Activated CD4-positive, CD25-positive, alpha-beta regulatory T cell treated with anti-CD3 and anti-CD28 coated beads, Interleukin-2, amount 50 U/mL, for 16 hours (primary cell): Measurements from ENCODE around the gene NLK.

Experiments
- DNase-seq: peaks from one replicate; pipeline ENCODE4 v3.0.0-alpha.2; 2020; ENCODE audit warnings: low read depth, low spot score

The NLK gene

DNA sequence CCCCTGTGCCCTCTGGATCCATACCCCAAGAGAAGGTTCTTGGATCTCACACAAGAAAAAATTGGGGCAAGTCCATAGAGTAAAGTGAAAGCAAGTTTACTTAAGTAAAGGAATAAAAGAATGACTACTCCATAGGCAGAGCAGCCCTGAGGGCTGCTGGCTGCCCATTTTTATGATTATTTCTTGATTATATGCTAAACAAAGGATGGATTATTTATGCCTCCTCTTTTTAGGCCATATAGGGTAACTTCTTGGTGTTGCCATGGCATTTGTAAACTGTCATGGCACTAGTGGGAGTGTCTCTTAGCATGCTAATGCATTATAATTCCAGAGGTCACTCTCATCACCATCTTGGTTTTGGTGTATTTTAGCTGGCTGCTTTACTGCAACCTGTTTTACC lies 70.8 kb downstream of the NLK start:
- no peak for DNase-seq

DNA sequence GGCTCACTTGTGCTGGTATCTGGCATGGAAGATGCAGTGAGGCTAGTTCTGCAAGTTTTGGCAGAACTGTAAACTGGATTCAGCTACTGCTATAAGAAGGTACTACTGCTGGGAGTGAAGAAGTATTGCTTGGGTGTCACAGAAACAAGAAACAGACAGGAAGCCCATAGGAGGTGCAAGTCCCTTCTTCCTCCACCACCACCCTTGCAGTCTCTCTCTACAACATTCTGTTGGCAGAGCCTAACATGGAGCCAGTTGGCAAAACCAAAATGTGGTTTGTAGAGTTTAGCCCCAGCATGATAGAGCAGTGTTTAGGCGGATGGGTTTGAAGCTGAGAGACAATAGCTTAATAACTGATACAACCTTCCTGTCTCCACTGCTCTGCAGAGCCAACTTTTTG lies 72.6 kb downstream of the NLK start:
- no peak for DNase-seq

DNA sequence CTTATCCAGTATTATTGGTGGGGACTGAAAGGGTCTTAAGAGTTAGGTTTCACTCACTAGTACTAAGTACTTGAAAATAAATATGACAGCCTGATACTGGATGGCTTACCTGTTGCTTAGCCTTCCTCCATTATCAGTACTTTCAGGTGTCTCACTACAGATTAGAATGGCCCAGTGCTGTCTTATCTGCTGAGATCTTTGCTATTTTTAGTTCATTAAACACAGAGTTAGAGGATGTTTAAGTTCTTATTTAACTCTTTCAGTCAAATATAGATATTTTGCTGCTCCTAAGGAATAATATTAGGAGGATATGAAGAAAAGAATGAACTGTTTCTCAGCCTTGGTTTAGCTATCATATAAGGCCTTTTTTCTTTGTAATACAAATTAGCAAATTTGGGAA lies 74.8 kb downstream of the NLK start:
- no peak for DNase-seq

DNA sequence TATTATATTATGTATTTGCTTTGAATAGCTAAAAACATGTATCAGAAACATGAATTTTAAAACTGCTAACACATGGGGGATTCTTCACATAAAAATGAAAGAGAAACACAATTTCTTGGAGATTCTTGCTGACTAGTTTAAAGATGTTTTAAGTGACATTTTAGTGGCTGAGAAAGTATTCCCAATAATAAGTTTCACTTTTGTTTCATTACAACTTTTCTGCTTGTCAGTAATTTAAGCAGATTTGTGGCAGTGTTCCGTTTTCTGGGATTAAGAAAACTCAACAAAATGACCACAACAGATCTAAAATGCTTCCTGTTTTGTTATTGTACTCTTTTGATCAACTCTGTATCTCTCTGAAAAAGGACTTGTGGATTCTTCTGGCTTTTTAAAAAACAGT lies 75.9 kb downstream of the NLK start:
- DNase-seq = no peak

DNA sequence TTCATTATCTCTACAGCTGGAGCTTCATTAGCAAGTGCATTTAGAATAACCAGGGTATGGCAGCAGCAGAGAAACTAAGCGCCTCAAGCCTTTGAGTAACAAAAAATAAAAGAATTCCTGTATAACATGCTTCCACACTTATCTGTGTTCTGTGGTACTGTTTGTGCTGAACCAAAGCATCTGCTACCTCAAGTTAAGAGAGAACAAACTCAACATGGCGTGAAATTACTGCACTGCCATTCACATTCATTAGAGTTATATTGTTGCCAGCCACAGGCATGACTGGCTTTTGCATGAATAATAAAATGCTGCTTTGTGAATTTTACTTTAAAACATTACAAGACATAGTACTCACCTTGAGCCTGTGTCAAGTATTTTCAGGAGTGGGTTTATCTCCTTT lies 76.6 kb downstream of the NLK start:
- DNase-seq = no peak

DNA sequence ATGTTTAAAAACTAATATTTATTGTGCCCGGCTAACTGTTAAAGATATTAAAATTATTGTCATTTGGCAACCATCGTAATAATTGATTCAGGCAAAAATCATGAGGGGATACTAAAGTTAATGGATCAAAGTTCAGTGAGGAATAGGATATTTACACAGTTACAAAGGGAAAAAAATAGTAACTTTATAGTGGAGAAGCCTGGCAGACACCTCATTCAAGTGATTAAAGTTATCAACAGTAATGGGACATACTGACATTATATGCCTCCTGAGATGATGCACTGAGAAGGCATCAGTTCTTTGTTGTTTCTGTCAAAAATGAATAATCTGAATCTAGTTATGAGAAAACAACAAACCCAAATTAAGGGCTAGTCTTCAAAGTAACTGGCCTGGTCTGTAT lies 77.1 kb downstream of the NLK start:
- no peak for DNase-seq

DNA sequence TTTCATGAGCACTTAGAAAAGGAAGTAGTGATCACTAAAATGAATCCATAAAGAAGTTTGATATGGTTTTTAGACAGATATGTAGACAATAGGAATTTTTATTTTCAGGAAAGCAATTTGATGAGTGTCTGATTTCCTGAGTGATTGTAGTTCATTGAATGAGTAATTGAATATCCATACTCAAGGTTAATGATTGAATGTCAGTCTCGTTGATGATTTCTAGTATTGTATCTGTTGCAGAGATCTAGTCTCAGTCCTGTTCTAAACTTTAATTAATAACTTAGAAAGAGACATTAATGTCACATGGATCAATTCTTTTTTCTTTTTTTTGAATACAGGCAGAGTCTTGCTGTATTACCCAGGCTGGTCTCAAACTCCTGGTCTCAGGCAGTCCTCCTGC lies 78.3 kb downstream of the NLK start:
- DNase-seq = no peak

DNA sequence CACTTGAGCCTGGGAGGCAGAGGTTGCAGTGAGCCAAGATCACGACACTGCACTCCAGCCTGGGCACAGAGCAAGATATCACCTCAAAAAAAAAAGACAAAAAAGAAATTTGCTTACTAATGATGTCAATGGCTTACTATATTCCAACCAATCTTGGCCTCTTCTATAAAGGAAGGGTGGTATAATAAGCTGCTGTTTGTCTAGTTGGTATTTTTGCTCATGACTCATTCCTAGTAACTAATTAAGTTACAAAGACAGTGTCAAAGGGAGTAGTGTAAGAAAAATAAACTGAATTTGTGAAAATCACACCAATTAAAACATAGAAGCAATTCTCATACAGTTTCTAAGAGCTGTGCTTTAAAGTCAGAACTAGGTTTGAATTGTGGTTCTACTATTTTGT lies 82.5 kb downstream of the NLK start:
- no peak for DNase-seq

DNA sequence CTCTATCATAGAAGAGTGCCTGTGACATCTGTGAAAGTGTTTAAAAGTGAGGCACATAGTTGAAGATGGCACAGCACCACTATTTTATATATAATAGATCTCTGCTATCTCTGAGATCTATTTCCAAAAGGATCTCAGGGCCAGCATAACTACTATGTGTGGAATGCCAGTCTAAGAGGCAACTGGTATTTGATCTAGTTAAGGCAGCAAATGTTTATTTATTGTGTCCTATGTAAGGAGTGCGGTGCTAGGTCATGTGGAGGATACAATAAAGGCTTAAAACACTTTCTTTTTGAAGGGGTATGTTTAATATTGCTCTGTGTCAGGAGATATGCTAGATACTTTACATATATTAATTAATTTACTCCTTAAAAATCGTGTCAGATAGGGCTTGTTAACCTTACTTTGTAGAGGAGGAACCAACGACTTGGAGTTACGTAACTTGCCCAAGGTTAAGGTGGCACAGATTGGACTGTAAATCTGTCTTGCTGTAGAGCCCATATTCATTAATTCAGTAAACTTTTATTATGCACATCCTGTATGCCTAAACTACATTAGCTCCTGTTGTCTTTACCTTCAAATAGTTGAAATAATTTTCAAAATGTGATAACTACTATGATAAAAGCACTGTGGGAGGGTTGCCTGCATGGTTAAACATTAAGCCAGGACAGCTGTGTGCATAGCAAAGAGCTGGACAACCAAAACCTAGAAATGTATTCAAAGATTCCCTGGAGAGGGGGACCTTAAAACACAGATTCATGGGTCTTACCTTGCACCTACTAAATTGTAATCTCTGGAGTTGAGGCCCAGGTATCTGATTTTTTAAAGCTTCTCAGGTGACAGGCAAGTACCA lies 83.3 kb downstream of the NLK start:
- no peak for DNase-seq

DNA sequence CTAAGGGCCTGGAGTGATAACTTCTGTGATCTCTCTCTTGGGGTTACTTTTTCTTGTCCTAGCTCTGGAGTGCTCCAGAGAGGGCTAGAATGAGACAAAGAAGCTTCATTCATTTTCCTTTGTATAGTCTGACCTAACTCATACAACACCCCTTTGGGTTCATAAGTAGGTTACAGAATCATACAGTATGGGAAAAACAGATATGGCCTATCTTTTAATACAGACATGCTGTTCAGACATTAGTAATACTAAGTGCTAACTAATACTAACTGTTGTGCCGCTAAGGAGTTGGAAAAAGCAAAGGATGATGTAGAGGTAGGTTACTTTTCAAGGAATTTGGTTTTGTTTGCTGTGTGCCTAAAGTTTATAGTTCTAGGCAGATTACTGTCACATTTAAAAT lies 84.7 kb downstream of the NLK start:
- DNase-seq = no peak

DNA sequence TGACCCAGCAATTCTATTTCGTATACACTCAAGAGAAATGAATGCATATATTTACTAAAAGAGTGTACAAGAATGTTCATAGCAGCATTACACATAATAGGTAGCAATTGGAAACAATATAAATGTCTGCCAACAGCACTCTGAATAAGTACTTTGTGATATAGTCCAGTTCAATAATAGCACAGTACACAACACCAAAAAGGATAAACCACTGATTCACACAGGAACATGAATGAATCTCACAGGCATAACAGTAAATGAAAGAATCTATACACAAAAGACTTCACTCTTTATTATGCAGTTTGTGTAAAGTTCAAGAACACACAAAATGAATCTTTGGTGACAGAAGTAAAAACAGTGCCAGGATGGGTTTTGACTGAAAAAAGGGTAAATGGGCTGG lies 86.3 kb downstream of the NLK start:
- DNase-seq = no peak

DNA sequence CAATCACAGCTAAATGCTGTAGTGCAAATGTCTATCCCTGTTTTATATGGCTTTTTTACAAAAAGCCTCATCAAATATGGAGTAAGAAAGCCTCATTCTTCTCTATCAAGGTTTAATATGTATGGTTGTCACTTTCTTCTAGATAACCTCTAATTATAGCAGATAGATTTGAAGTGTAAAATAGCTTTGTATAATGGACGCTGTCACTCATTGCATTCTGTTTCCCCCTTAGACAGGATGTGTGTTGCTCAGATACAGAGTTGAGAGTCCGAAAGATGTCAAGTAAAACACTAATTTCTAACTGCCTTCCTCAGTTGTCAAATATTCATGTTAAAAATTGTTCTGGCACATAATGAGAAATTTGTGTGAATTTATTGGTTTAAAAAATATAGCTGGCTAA lies 88.0 kb downstream of the NLK start:
- no peak for DNase-seq

DNA sequence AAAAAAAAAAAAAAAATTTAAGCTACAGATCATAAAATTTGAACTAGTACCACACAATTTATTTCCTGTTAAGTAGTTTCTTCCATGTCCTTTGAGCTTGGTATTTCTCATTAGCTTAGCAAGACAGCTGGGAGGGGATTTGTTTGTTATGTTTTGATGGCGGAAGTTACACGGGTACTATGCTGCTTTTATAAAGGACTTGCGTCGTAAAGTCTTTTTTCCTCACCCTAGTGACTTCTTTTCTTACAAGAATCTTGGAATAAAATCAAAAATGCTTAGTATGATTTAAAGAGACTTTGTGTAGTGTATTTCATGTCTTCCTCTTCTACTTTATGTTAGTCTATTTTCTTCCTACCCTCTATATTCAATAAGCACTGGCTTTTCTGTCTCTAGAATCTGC lies 89.1 kb downstream of the NLK start:
- no peak for DNase-seq

DNA sequence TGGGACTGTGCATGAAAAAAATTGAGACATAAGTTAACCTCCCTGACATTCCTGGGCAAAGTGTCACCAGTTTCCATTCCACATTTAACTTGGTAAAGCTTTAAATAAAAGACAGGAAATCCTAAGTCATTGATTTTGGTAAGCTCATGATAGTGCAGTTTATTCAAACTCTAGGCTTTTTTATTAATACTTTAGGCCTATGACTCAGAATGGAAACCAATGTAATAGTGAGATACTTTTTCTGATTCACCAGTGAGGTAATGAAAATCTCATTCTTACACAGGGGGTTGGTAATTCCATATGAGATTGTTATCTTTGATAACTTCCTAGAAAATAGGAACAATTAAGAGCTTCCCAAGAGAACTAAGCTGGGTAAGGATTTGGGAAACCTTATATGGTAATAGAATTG lies 91.1 kb downstream of the NLK start:
- no peak for DNase-seq

DNA sequence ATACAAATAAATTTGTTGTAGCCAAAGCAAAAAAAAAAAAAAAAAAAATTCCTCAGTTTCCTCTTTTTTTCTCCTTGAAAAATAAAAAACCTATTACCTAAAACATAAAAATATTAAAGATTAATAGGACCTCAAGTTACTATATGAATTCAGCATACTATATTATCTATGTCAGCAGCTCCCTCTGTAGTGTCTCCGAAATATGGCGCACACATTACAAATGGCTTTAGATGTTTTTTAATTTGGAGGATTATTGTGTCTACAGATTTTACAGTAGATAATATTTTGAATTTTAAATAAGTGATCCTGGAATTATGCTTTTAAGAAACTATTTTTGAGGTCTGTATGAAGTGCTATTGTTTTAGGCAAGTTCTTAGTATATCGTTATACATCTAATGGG lies 94.4 kb downstream of the NLK start:
- DNase-seq = no peak

DNA sequence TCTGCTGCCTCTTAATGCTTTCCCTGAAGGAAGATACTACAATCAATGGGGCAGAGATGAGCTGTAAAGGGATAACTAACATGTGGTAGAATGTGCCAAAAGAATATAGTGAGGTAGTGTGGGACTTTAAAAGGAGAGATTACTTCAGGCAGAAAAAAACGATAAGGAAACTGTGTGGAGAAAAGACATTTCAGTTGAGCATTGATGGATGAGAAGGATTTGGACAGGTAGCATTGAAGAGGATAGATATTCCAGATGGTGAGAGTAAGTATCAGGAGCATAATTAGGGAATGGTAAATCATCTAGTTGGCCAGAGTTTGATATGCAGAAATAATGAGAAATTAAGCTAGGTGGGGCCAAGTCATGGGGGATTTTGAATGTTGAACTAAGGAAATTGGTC lies 97.3 kb downstream of the NLK start:
- no peak for DNase-seq

DNA sequence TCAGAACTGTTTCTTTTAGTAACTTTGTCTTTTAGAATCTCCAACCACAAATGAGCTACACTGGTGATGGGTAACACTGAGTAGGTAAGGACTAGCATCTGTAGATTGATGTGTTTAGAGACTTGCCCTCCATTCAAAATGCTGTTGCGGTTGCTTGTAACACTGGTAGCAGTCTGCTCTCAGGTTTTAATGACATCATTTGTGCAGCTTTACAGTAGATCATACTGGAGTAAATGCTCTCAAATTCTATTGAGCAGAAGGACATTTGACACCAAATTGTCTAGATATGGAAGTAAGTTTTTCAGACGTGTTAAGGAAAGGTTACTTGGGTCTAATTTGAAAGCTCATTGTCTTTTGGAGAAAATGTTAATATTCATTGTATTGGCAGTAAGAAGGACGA lies 98.8 kb downstream of the NLK start:
- DNase-seq = no peak

DNA sequence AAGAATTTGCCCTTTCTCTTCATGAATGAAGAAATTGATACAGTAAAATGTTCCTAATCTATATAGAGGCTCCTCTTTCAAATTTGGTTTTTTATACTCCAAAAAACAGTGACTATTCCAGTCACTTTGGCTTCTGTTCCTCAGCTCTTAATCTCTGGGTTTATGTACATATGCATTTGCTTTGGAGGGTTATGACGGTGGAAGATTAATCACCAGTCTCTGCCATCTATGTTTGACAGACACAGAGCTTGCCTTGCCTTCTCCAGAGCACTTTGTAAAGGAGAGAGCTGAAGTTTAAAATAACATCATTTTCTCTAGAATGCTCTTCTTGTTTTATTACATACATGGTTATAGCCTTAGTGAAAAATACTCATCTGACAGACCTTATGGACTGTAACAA lies 99.3 kb downstream of the NLK start:
- no peak for DNase-seq

DNA sequence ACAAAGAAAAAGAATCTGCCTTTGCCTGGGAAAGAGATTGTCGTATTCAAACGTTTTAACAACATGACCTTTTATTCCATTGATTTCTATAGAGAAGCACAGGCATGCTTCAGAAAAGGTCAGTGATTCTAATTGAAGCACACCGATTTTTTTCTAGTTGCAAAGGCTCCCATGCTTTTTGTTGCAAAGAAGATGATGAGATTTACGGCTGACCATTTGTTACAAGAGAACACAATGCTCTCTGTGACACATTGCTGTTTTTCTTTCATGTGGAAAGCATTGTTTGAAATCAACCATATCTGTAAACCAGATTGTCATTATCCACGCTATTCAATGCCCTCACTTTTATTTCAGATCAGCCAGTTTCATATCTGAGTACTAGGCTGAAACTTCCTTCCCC lies 99.8 kb downstream of the NLK start:
- DNase-seq = no peak

DNA sequence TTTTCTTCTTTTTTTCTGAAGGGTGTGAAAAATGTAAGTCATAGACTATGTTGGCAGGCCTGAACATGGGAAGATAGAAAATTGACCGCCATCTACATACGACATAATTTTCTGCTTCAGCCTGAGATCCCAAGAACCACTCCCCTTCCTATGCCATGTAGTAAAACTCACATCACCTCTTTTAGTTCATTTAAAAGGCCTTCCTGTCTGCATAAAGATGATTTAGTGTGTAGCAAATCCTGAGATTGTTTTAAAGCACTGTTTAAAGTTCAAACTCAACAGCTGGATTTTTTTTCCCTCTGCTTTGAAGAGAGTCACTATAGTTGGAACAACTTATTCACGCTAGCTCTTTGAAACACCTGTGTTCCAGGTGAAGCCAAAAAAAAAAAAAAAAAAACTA lies 101.5 kb downstream of the NLK start:
- DNase-seq = no peak

DNA sequence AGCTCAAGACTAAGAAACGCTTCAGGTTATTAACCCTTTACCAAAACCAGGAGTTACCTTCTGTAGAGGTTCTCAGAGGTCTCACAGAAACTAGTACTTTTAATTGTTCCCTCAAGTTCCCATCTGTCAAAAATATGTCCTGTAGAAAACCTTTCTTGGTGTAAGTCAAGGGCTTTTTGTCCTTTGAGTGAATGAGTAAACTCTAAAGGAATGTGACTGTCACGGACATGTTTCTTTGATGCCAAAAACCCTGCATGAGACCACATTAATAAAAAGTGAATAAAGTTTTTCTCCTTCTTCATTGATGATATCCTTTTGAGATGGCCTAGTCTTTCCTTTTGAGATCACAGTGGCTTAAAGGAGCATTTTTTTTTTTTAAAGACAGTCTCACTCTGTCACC lies 102.9 kb downstream of the NLK start:
- DNase-seq = no peak

DNA sequence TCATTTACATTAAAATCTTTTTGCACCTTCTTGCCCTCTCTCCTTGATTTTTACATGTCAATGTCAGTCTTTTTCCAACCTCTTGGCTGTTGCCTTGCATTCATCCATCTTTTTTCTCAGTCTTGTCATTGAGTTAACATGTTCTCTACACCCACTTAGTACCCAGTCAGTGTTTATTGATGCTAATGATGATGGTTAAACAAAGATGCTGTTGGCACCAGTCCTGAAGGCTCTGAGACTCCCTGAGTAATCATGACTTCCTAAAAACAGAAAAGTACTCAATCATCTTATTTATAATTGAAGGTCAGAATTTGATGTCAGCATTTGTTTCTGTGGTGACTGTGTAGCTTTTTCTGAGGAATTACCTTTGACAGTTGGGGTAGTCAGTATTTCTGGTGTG lies 104.5 kb downstream of the NLK start:
- DNase-seq = no peak

DNA sequence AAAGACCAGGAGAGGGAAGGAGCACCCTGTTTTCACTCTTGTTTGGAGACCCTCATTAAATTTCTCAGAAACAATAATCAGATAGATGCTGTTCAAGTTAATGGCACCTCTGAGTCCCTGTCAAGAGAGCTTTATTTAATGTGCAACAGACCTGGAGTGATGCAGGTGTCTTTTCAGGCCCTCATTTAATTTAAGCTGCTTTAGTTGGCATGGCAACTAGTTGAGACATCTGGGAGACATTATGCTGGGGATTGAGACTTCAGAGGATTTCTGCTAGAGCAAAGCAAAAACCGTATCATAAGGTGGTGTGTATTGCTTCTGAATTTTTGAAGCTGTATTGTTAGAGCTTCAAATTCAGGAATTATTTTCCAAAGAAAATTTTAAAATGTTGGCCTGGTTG lies 108.5 kb downstream of the NLK start:
- no peak for DNase-seq

DNA sequence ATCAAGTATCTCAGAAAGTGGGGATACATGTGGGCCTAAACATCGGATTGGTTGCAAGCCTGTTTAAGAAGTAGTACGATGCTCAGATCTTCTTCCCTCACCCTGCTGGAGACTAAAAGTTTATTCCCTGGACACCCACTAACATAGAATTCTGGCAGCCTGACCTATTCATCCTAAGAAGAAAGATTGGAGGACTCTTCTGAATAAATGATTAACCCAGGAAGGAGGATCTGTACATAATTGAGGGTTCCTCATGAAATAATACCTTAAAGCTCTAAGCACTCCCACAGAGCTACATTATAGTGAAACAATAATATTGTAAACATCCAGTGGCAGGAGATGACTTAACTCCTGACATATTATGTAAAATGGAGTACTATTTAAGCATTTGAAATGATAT lies 111.7 kb downstream of the NLK start:
- no peak for DNase-seq
